Measurements from ENCODE around the gene BSN. TPM values are rescaled to one million over a fixed set of nuclear protein-coding genes. Genes with fewer than 3 reads are reported as not detected.

BSN gene
- total and polyA plus RNA-seq, 2 of the 4 experiments (the other 2 are of a cell fraction), result under 0.01 to 0.03 TPM

GRCh38 chr3:49671291-49672288 is 117.3 kb downstream of the BSN start:
- no peak overlapping the region for H4K5ac ChIP-seq (ENCODE audit: low read depth, low read length)
- H3K4me3 ChIP-seq (ENCODE audit: insufficient read depth, low read depth, low read length), result no peak overlapping the region
- H3K9me1 ChIP-seq (ENCODE audit: insufficient read depth, low read length), result peaks cover 17% of the 10 kb centered on the region
- H2BK5ac ChIP-seq (ENCODE audit: low read depth, low read length, poor library complexity, severe bottlenecking), result no peak overlapping the region
- H2AK5ac ChIP-seq (ENCODE audit: low read depth, low read length), result no peak overlapping the region
- no peak overlapping the region for H3K23ac ChIP-seq (ENCODE audit: low read depth, low read length)
- dilution Hi-C loops (cut with HindIII; ENCODE audit: low sequenced_read_pairs, unreplicated experiment), result no loop called here
- peaks cover 10% of the 10 kb centered on the region for H3K36me3 ChIP-seq (ENCODE audit: control insufficient read depth, insufficient read depth, low read length)
- DNase-seq (peak; percentile 53), ATAC-seq (ENCODE audit: low read depth) (0 out of 2 replicates have a peak, but pooled peaks have one; percentile 4)
- no peak overlapping the region for H3K9ac ChIP-seq (ENCODE audit: low read depth, low read length)
- in situ Hi-C loops (cut with MboI; ENCODE audit: low sequenced_read_pairs), result no loop called here
- peak overlapping the region; percentile 13 for H2AFZ ChIP-seq (replicated peaks; ENCODE audit: low read length, poor library complexity)
- H2BK120ac ChIP-seq (ENCODE audit: low read depth, low read length), result no peak overlapping the region
- no peak overlapping the region for H4K91ac ChIP-seq (ENCODE audit: insufficient read depth, low read depth, low read length)
- no peak overlapping the region for H3K4ac ChIP-seq (ENCODE audit: low read depth, low read length)
- H2AK9ac ChIP-seq (replicated peaks; ENCODE audit: low read depth, low read length, poor library complexity), result peak overlapping the region; percentile 75
- H2BK20ac ChIP-seq (ENCODE audit: low read depth, low read length), result no peak overlapping the region
- H2BK15ac ChIP-seq (ENCODE audit: low read depth, low read length), result no peak overlapping the region
- H3K4me2 ChIP-seq (ENCODE audit: low read depth, low read length), result no peak overlapping the region
- 0 out of 2 replicates have a peak, but pooled peaks cover 2% of the 10 kb centered on the region for H3K27me3 ChIP-seq (ENCODE audit: control insufficient read depth, insufficient read depth, low read length)
- intact Hi-C loops (cut with micrococcal nuclease), result loop anchor here (1.0 to 5.0 kb wide), 3 partner anchors 105 to 259 kb away; partner anchors contain the start of genes RHOA and TCTA
- no peak for TF ChIP-seq RCOR1 (IDR thresholded peaks at IDR 0.05; ENCODE audit: insufficient replicate concordance, low read length)
- TF ChIP-seq MXI1 (IDR thresholded peaks at IDR 0.05; ENCODE audit: borderline replicate concordance, low read depth, low read length), result no peak
- no peak for TF ChIP-seq RFX5 (IDR thresholded peaks at IDR 0.05; ENCODE audit: low read depth, low read length)
- peak; percentile 84 for TF ChIP-seq CTCF (conservative IDR thresholded peaks at IDR 0.05; ENCODE audit: low read depth, low read length)
- TF ChIP-seq SMC3 (IDR thresholded peaks at IDR 0.05; ENCODE audit: low read depth, low read length), result peak; percentile 92
- TF ChIP-seq POLR2A (IDR thresholded peaks at IDR 0.05; ENCODE audit: low read depth, low read length), result no peak
- no peak for TF ChIP-seq ELK1 (IDR thresholded peaks at IDR 0.05; ENCODE audit: borderline replicate concordance, low read depth, low read length)
- peak; percentile 37; the same call in 1 of the 2 replicates for TF ChIP-seq MAZ (IDR thresholded peaks at IDR 0.05; ENCODE audit: borderline replicate concordance, low read depth, low read length)
- TF ChIP-seq RAD21 (IDR thresholded peaks at IDR 0.05; ENCODE audit: low read length), result peak; percentile 85
- no peak for TF ChIP-seq CHD1 (IDR thresholded peaks at IDR 0.05; ENCODE audit: low read depth, low read length)
- no peak for TF ChIP-seq FOS (IDR thresholded peaks at IDR 0.05; ENCODE audit: low read depth, low read length)
- ChIA-PET POLR2A (ENCODE audit: unreplicated experiment) (no interaction called here), CTCF (interaction anchor here (0.8 to 1.8 kb wide), 4 partner anchors 118 to 134 kb away, joined by 3 to 23 read pairs (median 3); no protein-coding TSS in a partner anchor)
- peaks cover 10% of the 10 kb centered on the region; the same call in 1 of the 2 replicates for H4K20me1 ChIP-seq (ENCODE audit: insufficient read depth, low read length)
- peaks cover 19 to 31% of the 10 kb centered on the region in 2 experiments for H3K79me1 ChIP-seq (ENCODE audit: low read depth in 1 of 2, low read length in 2 of 2)
- no peak overlapping the region for H3K18ac ChIP-seq (ENCODE audit: low read depth, low read length)
- BruUV-seq (replicated peaks), result no TSS peak
- peaks cover 12% of the 10 kb centered on the region for H3K4me1 ChIP-seq (ENCODE audit: control insufficient read depth, insufficient read depth, low read length)
- no peak overlapping the region for H4K8ac ChIP-seq (ENCODE audit: low read depth in 2 of 2, low read length in 2 of 2)
- H3K56ac ChIP-seq (ENCODE audit: extremely low read depth, insufficient read depth, low read length), result no peak overlapping the region
- 33% methylated on average over 4 of the region's 11 CpGs; no CpG with 5 or more reads in 1 of the 2 experiments for WGBS, 2 experiments (ENCODE audit: extremely low coverage in 2 of 2, insufficient read length in 1 of 2)
- no peak overlapping the region for H3K14ac ChIP-seq (replicated peaks; ENCODE audit: low read depth, low read length)
- H3K9me3 ChIP-seq (ENCODE audit: control insufficient read depth, insufficient read depth, low read length), result no peaks in the 10 kb centered on the region
- H3K27ac ChIP-seq (ENCODE audit: insufficient read depth, low read length), result no peak overlapping the region

Measured in IMR-90 (cell line).